ENCODE measurements around the gene TRAPPC5. TPM values are rescaled to one million over a fixed set of nuclear protein-coding genes. Genes with fewer than 3 reads are reported as not detected.

Gene TRAPPC5
- total RNA-seq: 13.1 TPM

DNA sequence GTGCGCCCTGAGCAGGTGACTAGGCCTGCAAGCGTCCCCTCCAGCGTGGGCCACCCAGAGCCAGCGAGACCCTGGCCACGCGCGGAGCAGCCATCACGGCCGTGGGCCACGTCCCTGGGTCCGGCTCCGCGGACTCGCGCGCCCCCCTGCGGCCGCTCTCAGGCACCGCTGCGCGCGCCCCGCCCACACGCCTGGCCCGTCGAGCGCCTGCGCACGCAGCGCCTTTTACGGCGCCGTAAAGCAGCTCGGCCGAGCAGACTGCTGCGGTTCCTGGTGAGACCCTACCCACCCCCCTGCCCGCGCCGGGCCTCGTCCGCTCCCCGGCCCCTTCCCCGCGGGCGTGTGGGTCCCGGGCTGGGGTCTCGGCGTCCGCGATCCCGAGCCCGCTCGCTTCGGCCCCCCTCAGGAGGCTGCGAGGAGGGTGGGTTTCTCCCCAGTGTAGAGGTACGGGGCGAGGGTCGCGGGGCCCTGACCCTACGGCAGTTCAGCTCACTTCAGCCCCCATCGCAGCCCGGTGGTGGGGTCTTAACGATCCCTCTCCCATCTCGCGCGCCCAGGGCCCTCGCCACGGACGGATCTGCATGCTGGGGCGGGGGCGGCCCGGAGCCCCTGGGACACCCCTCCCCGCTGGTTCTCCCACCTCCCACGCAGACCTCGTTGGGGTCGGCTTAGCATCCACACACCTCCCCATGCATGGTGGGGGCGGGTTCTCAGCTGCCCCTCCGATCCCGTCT lies at the start of gene TRAPPC5:
TRAPPC5 (plus strand) TSS at position 228 of the 734 bp plus-strand sequence. CDS start 1,421 bp downstream, outside the sequence.

GRCh38 chr19:7633698-7634097 lies 46.9 kb upstream of the TRAPPC5 start, which contains the start of gene PCP2:
Gene PCP2 (minus strand): TSS chr19:7633719. CDS start chr19:7633457, 262 bp downstream.

DNA sequence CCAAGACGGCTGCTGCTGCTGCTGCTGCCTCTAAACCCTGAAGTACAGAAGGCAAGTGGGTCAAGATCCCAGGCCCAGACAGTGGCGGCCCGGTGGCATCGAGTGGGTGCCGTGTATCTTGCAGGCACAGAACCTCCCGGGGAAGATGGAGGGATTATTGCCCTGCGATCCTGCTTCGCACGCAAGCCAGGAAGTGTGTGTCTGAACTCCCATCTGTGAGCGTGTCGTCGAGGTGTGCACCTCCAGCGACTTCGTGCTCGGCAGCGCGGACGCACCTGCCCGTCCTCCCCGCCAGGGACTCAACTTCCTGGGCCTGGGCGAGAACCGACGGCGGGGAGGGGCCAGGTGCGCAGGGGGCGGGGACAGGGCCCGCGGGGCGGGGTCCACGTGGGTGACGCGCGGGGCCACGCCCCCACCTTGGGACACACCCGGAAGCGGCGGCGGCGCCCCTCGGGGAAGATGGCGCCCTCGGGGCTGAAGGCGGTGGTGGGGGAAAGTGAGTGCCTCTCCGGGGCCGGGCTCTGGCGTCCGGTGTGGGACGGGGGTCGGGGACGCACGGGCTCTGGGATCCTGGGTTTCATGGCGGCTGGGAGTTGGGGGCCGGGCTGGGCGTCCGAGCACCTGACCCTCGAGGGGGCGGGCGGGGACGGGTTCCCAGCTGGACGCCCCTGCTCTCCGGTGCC lies 43.8 kb upstream of the TRAPPC5 start, which contains the start of gene STXBP2:
STXBP2 (plus strand) TSS at position 420 of the 683 bp plus-strand sequence; CDS start at position 460, 40 bp downstream.

GRCh38 chr19:7668842-7669241 lies 11.8 kb upstream of the TRAPPC5 start, which contains the start of gene RETN:
Gene RETN (plus strand): TSS chr19:7669049. CDS start chr19:7669327, 278 bp downstream.

GRCh38 chr19:7676854-7677253 lies 3.8 kb upstream of the TRAPPC5 start, which contains the start of gene MCEMP1:
Gene MCEMP1 (plus strand): TSS chr19:7677090. CDS start chr19:7677121, 31 bp downstream.

DNA sequence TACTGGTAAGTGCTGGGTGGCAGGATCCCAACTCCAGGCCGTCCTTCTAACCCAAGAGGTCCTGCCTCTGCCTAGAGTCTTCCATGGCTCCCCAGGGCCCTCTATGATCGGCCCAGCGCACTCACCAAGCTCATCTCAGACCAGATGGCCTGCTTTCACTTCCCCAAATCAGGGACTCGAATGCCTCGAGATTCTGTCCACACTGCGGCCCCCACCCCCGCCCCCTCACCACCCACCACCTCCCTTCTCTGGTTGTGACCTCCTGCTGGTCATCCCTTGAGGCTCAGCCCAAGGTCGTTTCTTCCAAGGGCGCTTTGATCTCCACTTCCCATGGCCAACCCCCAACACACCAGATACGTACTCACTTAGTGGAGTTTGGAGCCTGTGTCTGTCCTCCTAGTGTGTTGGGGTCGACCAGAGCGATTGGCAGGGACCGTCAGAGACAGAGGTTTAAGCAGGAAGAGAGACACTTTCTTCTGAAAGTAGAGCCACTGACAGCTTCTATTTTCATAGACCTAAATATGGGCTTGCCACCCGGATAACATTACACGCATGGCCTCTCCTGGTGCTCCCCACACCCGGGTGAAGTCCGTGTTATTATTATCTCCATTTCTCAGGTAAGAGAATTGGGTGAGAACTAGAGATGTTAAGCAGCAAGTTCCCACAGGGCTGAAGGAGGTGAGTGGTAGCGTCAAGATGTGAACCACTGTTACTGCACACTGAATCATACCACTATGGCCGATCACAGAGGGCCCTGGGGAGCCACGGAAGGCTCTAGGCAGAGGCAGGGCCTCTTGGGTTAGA lies 21.2 kb downstream of the TRAPPC5 start, which contains the start of gene FCER2:
FCER2 (minus strand) TSS at position 478 of the 804 bp plus-strand sequence. CDS start 2,371 bp downstream, outside the sequence.

DNA sequence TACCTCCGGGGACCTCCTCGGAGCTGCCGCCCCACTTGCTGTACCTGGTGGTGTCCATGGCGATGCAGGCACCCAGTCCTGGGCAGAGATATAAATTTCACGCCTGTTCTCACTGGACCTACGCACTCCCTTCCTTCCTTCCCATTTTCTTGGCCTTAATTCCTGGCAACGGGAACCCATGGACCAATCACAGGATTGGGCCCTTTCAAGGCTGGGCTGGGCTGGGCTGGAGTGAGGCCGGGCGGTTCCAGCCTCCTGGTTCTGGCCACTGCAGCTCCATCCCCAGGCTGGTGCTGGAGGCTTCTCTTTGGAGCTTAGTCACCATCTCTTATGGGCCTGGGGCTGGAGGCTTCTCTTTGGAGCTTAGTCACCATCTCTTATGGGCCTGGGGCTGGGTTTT lies 51.4 kb downstream of the TRAPPC5 start, which contains the start of gene CLEC4G:
CLEC4G (minus strand) TSS at position 66 of the 400 bp plus-strand sequence; CDS start at position 58, 8 bp downstream.

Other genes with a start within 250 kb of the TRAPPC5 start
- 0.94 TPM for gene PEX11G, start 191.8 kb upstream of the TRAPPC5 start, total RNA-seq
- 14.7 TPM for gene ZNF358, start 164.7 kb upstream of the TRAPPC5 start, total RNA-seq
- gene MCOLN1, start 158.2 kb upstream of the TRAPPC5 start, total RNA-seq: 13.1 TPM
- gene PNPLA6, start 145.1 kb upstream of the TRAPPC5 start, total RNA-seq: 57.9 TPM
- 28.2 TPM for gene CAMSAP3, start 85.0 kb upstream of the TRAPPC5 start, total RNA-seq
- gene XAB2, start 51.3 kb upstream of the TRAPPC5 start, total RNA-seq: 32.9 TPM
- 23.2 TPM for gene PET100, start 51.0 kb upstream of the TRAPPC5 start, total RNA-seq
- gene PCP2, start 47.1 kb upstream of the TRAPPC5 start, total RNA-seq: not detected
- gene STXBP2, start 43.7 kb upstream of the TRAPPC5 start, total RNA-seq: 3.4 TPM
- gene RETN, start 11.8 kb upstream of the TRAPPC5 start, total RNA-seq: not detected
- not detected for gene MCEMP1, start 3.7 kb upstream of the TRAPPC5 start, total RNA-seq
- not detected for gene FCER2, start 21.3 kb downstream of the TRAPPC5 start, total RNA-seq
- gene CLEC4G, start 51.3 kb downstream of the TRAPPC5 start, total RNA-seq: not detected
- not detected for gene CD209, start 66.7 kb downstream of the TRAPPC5 start, total RNA-seq
- gene CLEC4M, start 82.4 kb downstream of the TRAPPC5 start, total RNA-seq: not detected
- 57.0 TPM for gene EVI5L, start 149.4 kb downstream of the TRAPPC5 start, total RNA-seq
- 6.6 TPM for gene PRR36, start 193.6 kb downstream of the TRAPPC5 start, total RNA-seq
- gene LRRC8E, start 207.7 kb downstream of the TRAPPC5 start, total RNA-seq: not detected
- 8.5 TPM for gene MAP2K7, start 223.0 kb downstream of the TRAPPC5 start, total RNA-seq
- not detected for gene TGFBR3L, start 234.0 kb downstream of the TRAPPC5 start, total RNA-seq
- 6.6 TPM for gene SNAPC2, start 239.5 kb downstream of the TRAPPC5 start, total RNA-seq
- 38.5 TPM for gene CTXN1, start 245.3 kb downstream of the TRAPPC5 start, total RNA-seq

Data from parietal lobe (tissue), 1 donor.